SK-N-SH (cell line): ENCODE data around the gene PRKCB. TPM values are rescaled to one million over a fixed set of nuclear protein-coding genes. Genes with fewer than 3 reads are reported as not detected.

ENCODE experiments used
- CTCF ChIA-PET: fragments of 300-600, 350-600 bp; formaldehyde crosslinking; extraction: SDS; loops from one replicate; lab custom pipeline; 2021; lab: Yijun Ruan, JAX
- POLR2A ChIA-PET: fragments of 350-600 bp; sonication (Branson Sonifier 250); formaldehyde crosslinking; extraction: SDS; loops from one replicate; lab custom pipeline; 2020; ENCODE audit warnings: antibody characterized with exemption, inconsistent platforms; lab: Yijun Ruan, JAX
- DNase-seq: peaks from one replicate; pipeline ENCODE4 v3.0.0; 2012
- H2AFZ ChIP-seq: fragments of 200-600 bp; sonication (generic); 2 replicates; pipeline ENCODE4 v1.8.1; 2016; ENCODE audit warnings: antibody characterized with exemption, mild to moderate bottlenecking, low read depth
- H3F3A ChIP-seq: fragments of 200-600 bp; sonication (generic); replicated peaks from 2 replicates; pipeline ENCODE3; 2016; ENCODE audit warnings: antibody characterized with exemption, mild to moderate bottlenecking; ENCODE audit not compliant: insufficient read depth
- H3K27ac ChIP-seq, 2 experiments: fragments of 200-500 bp in 1 of 2; fragments of 200-600 bp in 1 of 2; sonication (Bioruptor generic) in 1 of 2; sonication (generic), shearing (Covaris generic) in 1 of 2; 2 replicates each; pipeline versions ENCODE4 v1.5.1 to v1.6.1; 2014 to 2016; ENCODE audit warnings: low read depth in 2 of 2, inconsistent platforms in 1 of 2, low read length in 1 of 2, mild to moderate bottlenecking in 1 of 2, mixed read lengths in 1 of 2
- H3K27me3 ChIP-seq: fragments of 200-600 bp; sonication (generic), shearing (Covaris generic); 2 replicates; pipeline ENCODE4 v1.6.1; 2016; ENCODE audit warnings: mixed run types; ENCODE audit not compliant: insufficient read depth
- H3K36me3 ChIP-seq, 2 experiments: fragments of 200-500 bp in 1 of 2; fragments of 200-600 bp in 1 of 2; sonication (Bioruptor generic) in 1 of 2; sonication (generic) in 1 of 2; replicated peaks in 1 of 2; 2 replicates each; pipeline versions ENCODE3 to v1.5.1; 2014 to 2016; ENCODE audit warnings: low read length in 1 of 2, mild to moderate bottlenecking in 1 of 2; ENCODE audit not compliant: insufficient read depth in 2 of 2, control insufficient read depth in 1 of 2
- H3K4me1 ChIP-seq, 2 experiments: fragments of 200-500 bp in 1 of 2; fragments of 200-600 bp in 1 of 2; sonication (Bioruptor generic) in 1 of 2; sonication (generic), shearing (Covaris generic) in 1 of 2; 2 replicates each; pipeline versions ENCODE4 v1.5.1 to v1.6.1; 2014 to 2016; ENCODE audit warnings: low read depth in 1 of 2, low read length in 1 of 2, mixed run types in 1 of 2; ENCODE audit not compliant: insufficient read depth in 2 of 2, control insufficient read depth in 1 of 2
- H3K4me2 ChIP-seq: fragments of 200-600 bp; sonication (generic), shearing (Covaris generic); 2 replicates; pipeline ENCODE4 v1.6.1; 2017; ENCODE audit warnings: mixed run types
- H3K4me3 ChIP-seq, 2 experiments: fragments of 200-500 bp in 1 of 2; fragments of 200-600 bp in 1 of 2; sonication (Bioruptor generic) in 1 of 2; sonication (generic), shearing (Covaris generic) in 1 of 2; 2 replicates each; pipeline versions ENCODE4 v1.5.1 to v1.8.1; 2014 to 2016; ENCODE audit warnings: low read depth in 2 of 2, inconsistent platforms in 1 of 2, low read length in 1 of 2, mild to moderate bottlenecking in 1 of 2, mixed read lengths in 1 of 2, moderate library complexity in 1 of 2
- H3K79me2 ChIP-seq: fragments of 200-600 bp; sonication (generic); 2 replicates; pipeline ENCODE4 v1.8.1; 2017; ENCODE audit warnings: mild to moderate bottlenecking; ENCODE audit not compliant: insufficient read depth
- H3K9ac ChIP-seq: fragments of 200-600 bp; sonication (generic); 2 replicates; pipeline ENCODE4 v1.6.1; 2017; ENCODE audit warnings: mixed run types
- H3K9me2 ChIP-seq: fragments of 200-600 bp; sonication (generic); 2 replicates; pipeline ENCODE4 v1.6.1; 2017; ENCODE audit warnings: mixed run types
- H3K9me3 ChIP-seq: fragments of 200-600 bp; sonication (generic); 2 replicates; pipeline ENCODE4 v1.6.1; 2017; ENCODE audit warnings: mixed run types, mild to moderate bottlenecking, moderate library complexity
- H4K20me1 ChIP-seq: fragments of 200-600 bp; sonication (generic); 2 replicates; pipeline ENCODE4 v1.6.1; 2017; ENCODE audit warnings: mild to moderate bottlenecking, mixed run types; ENCODE audit not compliant: insufficient read depth
- CTCF ChIP-seq: fragments of 200-600 bp; sonication (generic); IDR thresholded peaks from 2 replicates; pipeline ENCODE4 v1.6.1; 2017; ENCODE audit warnings: antibody characterized with exemption, mild to moderate bottlenecking, moderate library complexity
- EP300 ChIP-seq, 2 experiments: IDR thresholded peaks; 2 replicates each; pipeline versions ENCODE4 v1.4.0 to v1.6.1; 2012; ENCODE audit warnings: borderline replicate concordance in 1 of 2, low read depth in 1 of 2, low read length in 1 of 2
- EZH2phosphoT487 ChIP-seq: fragments of 200-600 bp; sonication (generic); IDR thresholded peaks from 2 replicates; pipeline ENCODE4 v1.6.1; 2017; ENCODE audit warnings: low read depth, mixed run types, mild to moderate bottlenecking, antibody characterized with exemption, moderate library complexity, borderline replicate concordance
- FOSL2 ChIP-seq: IDR thresholded peaks from 2 replicates; pipeline ENCODE4 v1.4.0; 2012; ENCODE audit warnings: low read depth, mild to moderate bottlenecking, moderate library complexity, borderline replicate concordance
- JUND ChIP-seq: IDR thresholded peaks from 2 replicates; pipeline ENCODE4 v1.4.0; 2012
- MAX ChIP-seq: IDR thresholded peaks from 2 replicates; pipeline ENCODE4 v1.4.0; 2012; ENCODE audit warnings: low read depth
- MEF2A ChIP-seq: IDR thresholded peaks from 2 replicates; pipeline ENCODE4 v1.4.0; 2012; ENCODE audit warnings: low read depth, borderline replicate concordance
- NFIC ChIP-seq: IDR thresholded peaks from 2 replicates; pipeline ENCODE4 v1.4.0; 2012; ENCODE audit warnings: borderline replicate concordance
- RXRA ChIP-seq: IDR thresholded peaks from 2 replicates; pipeline ENCODE4 v1.4.0; 2012; ENCODE audit warnings: low read depth, mild to moderate bottlenecking, borderline replicate concordance
- SIN3A ChIP-seq: IDR thresholded peaks from 2 replicates; pipeline ENCODE4 v1.6.1; 2012; ENCODE audit warnings: low read depth, mild to moderate bottlenecking, low read length, moderate library complexity, borderline replicate concordance
- TAF1 ChIP-seq: IDR thresholded peaks from 2 replicates; pipeline ENCODE4 v1.6.1; 2012; ENCODE audit warnings: low read depth, mild to moderate bottlenecking, low read length, moderate library complexity, borderline replicate concordance
- USF2 ChIP-seq: fragments of 150-350 bp; IDR thresholded peaks from 2 replicates; pipeline ENCODE4 v1.6.1; 2017; ENCODE audit warnings: antibody characterized with exemption, low read length, low read depth, borderline replicate concordance
- YY1 ChIP-seq: IDR thresholded peaks from 2 replicates; pipeline ENCODE4 v1.4.0; 2012; ENCODE audit warnings: low read depth, mild to moderate bottlenecking
- WGBS: methylation state at CpG from one replicate; pipeline ENCODE4 v1.1.6; 2017; ENCODE audit warnings: low lambda C conversion rate; 5-methylcytosine and 5-hydroxymethylcytosine counted together
- polyA plus RNA-seq, 3 experiments: library from polyadenylated mRNA; depleted of rRNA; stranded (reverse); fragments of >200 nt; gene quantifications; 2 replicates each; pipeline ENCODE4 v1.2.3, GENCODE V29; 2012

Gene PRKCB
- polyA plus RNA-seq, 1 of the 3 experiments (the other 2 are of a cell fraction), result 0.12 TPM

- Histone ChIP-seq H3K9ac (no peak overlapping the region), H4K20me1 (no peaks in the 10 kb centered on the region), H3K4me1 (no peaks in the 10 kb centered on the region), H2AFZ (no peak overlapping the region), H3K27ac (no peak overlapping the region), H3K36me3 (no peaks in the 10 kb centered on the region), H3K27me3 (peaks cover 31% of the 10 kb centered on the region), H3K4me3 (peak overlapping the region in 1 of 2 experiments; percentile 14; a peak in 1 of 4 replicates), H3K79me2 (no peaks in the 10 kb centered on the region), H3K9me3 (no peaks in the 10 kb centered on the region), H3K9me2 (no peaks in the 10 kb centered on the region), H3F3A (no peaks in the 10 kb centered on the region), H3K4me2 (no peak overlapping the region)
- ChIA-PET POLR2A (no interaction called here), CTCF (no interaction called here)
- WGBS, result 20% methylated on average over 3 of the region's 45 CpGs
- TF ChIP-seq JUND (no peak), EP300 (IDR thresholded peaks at IDR 0.05; ENCODE audit: borderline replicate concordance in 1 of 2, low read depth in 1 of 2, low read length in 1 of 2) (no peak), EZH2phosphoT487 (no peak), YY1 (no peak), TAF1 (no peak), RXRA (no peak)
- DNase-seq, result no peak
Measured at GRCh38 chr16:23836078-23836403, 258 bp downstream of the PRKCB start.

- WGBS, result 11% methylated on average over 36 of the region's 63 CpGs
- no peak overlapping the region for H2AFZ ChIP-seq
- POLR2A ChIA-PET, result no interaction called here
Measured at GRCh38 chr16:23836404-23837311, 875 bp downstream of the PRKCB start.

GRCh38 chr16:23837553-23838308 lies 1.9 kb downstream of the PRKCB start:
- no peaks in the 10 kb centered on the region for H3F3A ChIP-seq
- no peak overlapping the region for H3K4me2 ChIP-seq
- peaks cover 31% of the 10 kb centered on the region for H3K27me3 ChIP-seq
- H3K9me2 ChIP-seq, result no peaks in the 10 kb centered on the region
- H3K79me2 ChIP-seq, result no peaks in the 10 kb centered on the region
- no peak for DNase-seq
- H3K27ac ChIP-seq, result no peak overlapping the region
- ChIA-PET POLR2A (no interaction called here), CTCF (no interaction called here)
- 16% methylated on average over 13 of the region's 16 CpGs for WGBS
- no peak overlapping the region for H3K9ac ChIP-seq
- H4K20me1 ChIP-seq, result no peaks in the 10 kb centered on the region
- no peak for TF ChIP-seq RXRA
- TF ChIP-seq YY1, result no peak
- no peak for TF ChIP-seq MEF2A
- no peak for TF ChIP-seq FOSL2
- TF ChIP-seq USF2, result no peak
- TF ChIP-seq SIN3A, result no peak
- no peak for TF ChIP-seq CTCF
- no peak for TF ChIP-seq NFIC
- no peaks in the 10 kb centered on the region for H3K36me3 ChIP-seq
- H3K9me3 ChIP-seq, result no peaks in the 10 kb centered on the region
- no peak overlapping the region for H2AFZ ChIP-seq
- no peak overlapping the region for H3K4me3 ChIP-seq
- no peaks in the 10 kb centered on the region for H3K4me1 ChIP-seq

More at GRCh38 chr16:23836404-23837311, 875 bp downstream of the PRKCB start:
- TF ChIP-seq MAX, result no peak
- Histone ChIP-seq H3K4me1 (no peaks in the 10 kb centered on the region), H4K20me1 (no peaks in the 10 kb centered on the region), H3K9ac (no peak overlapping the region), H3K36me3 (no peaks in the 10 kb centered on the region), H3K27ac (no peak overlapping the region), H3K4me3 (peak overlapping the region in 1 of 2 experiments; percentile 14; a peak in 1 of 4 replicates), H3K27me3 (peaks cover 31% of the 10 kb centered on the region), H3F3A (no peaks in the 10 kb centered on the region), H3K4me2 (no peak overlapping the region), H3K9me2 (no peaks in the 10 kb centered on the region), H3K9me3 (no peaks in the 10 kb centered on the region), H3K79me2 (no peaks in the 10 kb centered on the region)
- peak; percentile 55 for DNase-seq
- CTCF ChIA-PET, result no interaction called here
